GM21528 (cell line): Measurements from ENCODE around the gene ENTPD8.

ENCODE experiments used
- ATAC-seq: cut with Tn5 transposase; IDR thresholded peaks from one replicate; pipeline ENCODE4 v1.9.1; 2021; ENCODE audit warnings: mild to moderate bottlenecking, moderate library complexity; ENCODE audit not compliant: unreplicated experiment, low FRiP score

Gene ENTPD8

GRCh38 chr9:137441289-137441934, at the start of gene ENTPD8:
TSS of gene ENTPD8 (minus strand) at chr9:137441357. CDS start at chr9:137438285, 3,072 bp downstream.
- no peak for ATAC-seq

GRCh38 chr9:137490532-137491186, 49.5 kb upstream of the ENTPD8 start:
- no peak for ATAC-seq

GRCh38 chr9:137488906-137489305, 47.7 kb upstream of the ENTPD8 start:
- no peak for ATAC-seq

- ATAC-seq = no peak
These were observed 47.1 kb upstream of the ENTPD8 start for GRCh38 chr9:137488327-137488653.

- no peak for ATAC-seq
These were observed 46.5 kb upstream of the ENTPD8 start for GRCh38 chr9:137487454-137488326.

- ATAC-seq = no peak
These were observed 45.6 kb upstream of the ENTPD8 start for GRCh38 chr9:137486545-137487453.

- no peak for ATAC-seq
These were observed 45.0 kb upstream of the ENTPD8 start for GRCh38 chr9:137486141-137486490.

- ATAC-seq = no peak
These were observed 44.4 kb upstream of the ENTPD8 start for GRCh38 chr9:137485343-137486140.

- ATAC-seq = no peak
These were observed 43.6 kb upstream of the ENTPD8 start for GRCh38 chr9:137484551-137485315.

- no peak for ATAC-seq
These were observed 41.1 kb upstream of the ENTPD8 start for GRCh38 chr9:137482094-137482781.

- no peak for ATAC-seq
These were observed 39.8 kb upstream of the ENTPD8 start for GRCh38 chr9:137480686-137481683.

- ATAC-seq = no peak
These were observed 38.9 kb upstream of the ENTPD8 start for GRCh38 chr9:137479892-137480685.

GRCh38 chr9:137478962-137479861, 38.1 kb upstream of the ENTPD8 start:
- ATAC-seq = no peak

GRCh38 chr9:137478613-137478961, 37.4 kb upstream of the ENTPD8 start:
- no peak for ATAC-seq

- no peak for ATAC-seq
These were observed 36.8 kb upstream of the ENTPD8 start for GRCh38 chr9:137477778-137478612.
